ENCODE data around the gene BCAR3.

The BCAR3 gene

GRCh38 chr1:93549131-93549530 lies 132.5 kb downstream of the BCAR3 start:
- no peak for DNase-seq (ENCODE audit: low read depth, low spot score)

- no peak for DNase-seq (ENCODE audit: low read depth, low spot score)
These were observed 135.3 kb downstream of the BCAR3 start for GRCh38 chr1:93546162-93546863.

GRCh38 chr1:93542398-93542797 lies 139.2 kb downstream of the BCAR3 start:
- DNase-seq (ENCODE audit: low read depth, low spot score): no peak

GRCh38 chr1:93541045-93541444 lies 140.6 kb downstream of the BCAR3 start:
- no peak for DNase-seq (ENCODE audit: low read depth, low spot score)

DNA sequence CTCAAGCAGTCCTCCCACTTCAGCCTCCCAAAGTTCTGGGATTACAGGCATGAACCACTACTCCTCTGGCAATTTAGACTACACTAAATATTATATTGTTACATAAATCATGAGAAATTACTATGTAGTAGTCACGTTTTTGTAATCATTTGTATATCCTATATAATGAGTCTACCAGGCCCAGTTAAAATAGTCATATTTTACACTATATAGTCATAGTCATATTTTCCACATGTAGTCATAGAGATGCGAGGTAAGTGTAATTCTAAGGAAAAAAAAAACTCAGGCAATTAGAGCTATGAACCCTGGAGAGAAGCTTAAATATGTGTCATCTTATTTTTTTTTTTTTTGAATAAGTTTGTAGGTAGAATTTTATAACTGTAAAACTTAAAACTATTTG lies 143.7 kb downstream of the BCAR3 start:
- DNase-seq (ENCODE audit: low read depth, low spot score): no peak

GRCh38 chr1:93537396-93537795 lies 144.2 kb downstream of the BCAR3 start:
- DNase-seq (ENCODE audit: low read depth, low spot score): no peak

GRCh38 chr1:93533677-93534076 lies 148.0 kb downstream of the BCAR3 start:
- no peak for DNase-seq (ENCODE audit: low read depth, low spot score)

DNA sequence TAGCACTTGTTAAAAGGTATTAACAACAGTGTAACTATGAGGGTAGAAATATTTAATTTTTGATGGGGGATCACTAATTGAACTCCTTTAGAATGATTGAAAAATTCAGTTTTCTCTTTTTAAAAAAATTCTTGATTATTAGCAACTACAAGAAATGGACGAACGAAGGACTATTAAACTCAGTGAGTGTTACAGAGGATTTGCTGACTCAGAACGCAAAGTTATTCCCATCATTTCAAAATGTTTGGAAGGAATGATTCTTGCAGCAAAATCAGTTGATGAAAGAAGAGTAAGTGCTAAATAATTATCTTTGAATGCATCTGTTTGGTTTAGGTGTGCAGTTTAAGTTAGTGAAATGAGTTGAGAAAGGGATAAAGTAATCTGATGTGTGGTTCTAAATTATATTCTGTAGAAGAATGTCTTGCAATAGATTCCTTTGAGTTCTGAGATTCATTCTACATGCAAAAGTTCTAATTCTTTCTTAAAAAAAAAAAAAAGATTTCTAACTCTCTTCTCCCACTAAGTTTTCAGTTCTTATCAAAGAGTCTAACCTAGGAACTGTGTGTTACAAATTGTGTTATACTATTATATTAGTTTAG lies 148.8 kb downstream of the BCAR3 start:
- DNase-seq (ENCODE audit: low read depth, low spot score): no peak

GRCh38 chr1:93531193-93531592 lies 150.4 kb downstream of the BCAR3 start:
- DNase-seq (ENCODE audit: low read depth, low spot score): no peak

- no peak for DNase-seq (ENCODE audit: low read depth, low spot score)
These were observed 153.2 kb downstream of the BCAR3 start for GRCh38 chr1:93528412-93528811.

DNA sequence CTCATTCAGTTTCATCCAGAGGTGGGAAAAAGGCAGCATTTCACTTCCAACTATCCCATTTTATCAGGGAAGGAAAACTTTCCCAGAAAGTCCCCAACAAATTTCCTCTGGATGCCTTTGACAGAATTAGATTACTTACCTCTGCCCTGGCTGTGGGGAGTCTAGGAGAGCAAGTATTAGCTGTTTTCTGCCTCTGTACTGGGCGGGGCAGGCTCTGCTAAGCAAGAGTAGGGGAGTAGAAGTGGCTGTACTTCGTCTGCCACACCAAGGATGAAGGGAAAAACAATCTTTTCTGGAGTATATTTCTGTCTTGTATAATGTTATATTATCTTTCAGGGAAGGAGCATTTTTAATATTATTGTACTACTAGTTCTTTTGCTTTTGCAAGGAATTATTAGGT lies 155.2 kb downstream of the BCAR3 start:
- no peak for DNase-seq (ENCODE audit: low read depth, low spot score)

DNA sequence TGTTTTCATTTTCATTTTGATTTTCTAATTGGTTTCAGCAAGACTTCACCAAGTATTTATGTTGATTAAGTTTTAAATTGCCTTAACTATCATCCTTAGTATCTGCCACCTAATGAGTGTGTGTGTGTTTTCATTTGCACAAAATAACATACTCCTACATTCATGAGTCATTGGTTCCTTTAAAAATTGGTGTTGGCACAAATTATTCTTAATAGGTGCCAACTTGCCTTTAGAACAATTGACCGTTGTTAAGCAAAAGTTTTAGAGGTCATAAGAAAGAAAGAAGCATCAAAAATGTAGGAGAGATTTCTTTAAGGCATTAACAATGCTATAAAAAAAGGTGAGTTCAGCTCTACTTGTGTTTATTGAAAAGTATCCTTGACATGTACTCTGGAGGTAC lies 156.2 kb downstream of the BCAR3 start:
- peak; percentile 43 for DNase-seq (ENCODE audit: low read depth, low spot score)

GRCh38 chr1:93522721-93523120 lies 158.9 kb downstream of the BCAR3 start:
- DNase-seq (ENCODE audit: low read depth, low spot score): no peak

DNA sequence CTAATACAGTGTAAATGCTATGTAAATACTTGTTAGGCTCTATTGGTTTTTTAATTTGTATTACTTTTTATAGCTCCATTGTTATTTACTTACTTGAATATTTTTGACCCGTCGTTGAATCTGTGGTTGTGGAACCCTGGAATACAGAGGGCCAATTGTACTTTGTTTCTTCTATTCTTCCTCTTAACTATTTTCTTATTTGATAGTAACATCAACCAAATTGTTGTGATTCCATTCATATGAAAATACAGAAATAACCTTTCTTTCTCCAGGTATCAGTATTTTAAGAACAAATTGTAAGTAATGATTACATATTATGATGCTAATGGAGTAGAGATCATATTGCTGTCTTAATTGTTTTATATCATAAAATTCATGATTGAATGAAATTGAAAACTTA lies 160.0 kb downstream of the BCAR3 start:
- DNase-seq (ENCODE audit: low read depth, low spot score): no peak

- DNase-seq (ENCODE audit: low read depth, low spot score): no peak
These were observed 162.3 kb downstream of the BCAR3 start for GRCh38 chr1:93519199-93519829.

DNA sequence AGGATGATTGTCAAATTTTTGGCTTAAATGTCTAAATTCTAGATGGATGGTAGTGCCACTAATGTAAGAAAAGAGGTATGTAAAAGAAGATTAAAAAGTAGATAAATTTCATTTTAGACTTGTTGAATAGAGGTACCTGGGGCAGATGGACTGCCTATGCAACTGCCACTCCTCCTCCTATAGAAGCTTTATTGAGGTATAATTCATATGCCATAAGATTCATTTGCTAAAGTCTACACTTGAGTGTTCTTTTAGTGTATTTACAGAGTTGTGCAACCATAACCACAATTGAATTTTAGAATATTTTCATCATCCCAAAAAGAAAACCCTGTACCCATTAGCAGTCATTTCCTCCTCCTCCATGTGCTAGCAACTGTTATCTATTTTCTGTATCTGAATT lies 163.1 kb downstream of the BCAR3 start:
- DNase-seq (ENCODE audit: low read depth, low spot score): no peak

DNA sequence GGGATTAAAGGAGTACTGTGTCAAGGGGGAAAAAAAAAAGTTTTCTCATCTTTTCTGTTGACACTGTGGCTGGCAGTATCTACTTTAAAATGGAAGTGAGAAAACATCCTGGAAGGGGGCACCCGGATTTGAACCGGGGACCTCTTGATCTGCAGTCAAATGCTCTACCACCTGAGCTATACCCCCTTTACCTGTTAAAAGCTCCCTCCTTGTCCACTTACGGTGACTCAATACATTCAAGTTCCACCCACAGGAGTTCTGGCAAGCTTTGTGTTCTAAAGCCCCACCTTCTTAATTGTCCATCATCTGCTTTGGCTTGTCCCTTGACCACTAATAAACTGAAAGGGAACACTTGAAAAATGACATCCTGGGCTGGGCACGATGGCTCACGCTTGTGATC lies 165.5 kb downstream of the BCAR3 start:
- no peak for DNase-seq (ENCODE audit: low read depth, low spot score)
